Adrenal gland (tissue), 12 donors: ENCODE results near the gene SPEF1. TPM values are rescaled to one million over a fixed set of nuclear protein-coding genes. Genes with fewer than 3 reads are reported as not detected.

Experiments used
- DNase-seq, 7 donors: peaks; one replicate each; pipeline ENCODE4 v3.0.0-alpha.2; 2019 to 2020
- H3K27ac ChIP-seq, 5 donors: fragments of 200-600 bp; sonication (generic) in 4 of 5; 1 replicate in 3 of 5; 2 replicates in 2 of 5; pipeline versions ENCODE4 v1.5.1 to v1.8.0; 2016 to 2020; ENCODE audit warnings: mild to moderate bottlenecking in 1 of 5
- H3K27me3 ChIP-seq: fragments of 200-600 bp; 2 replicates; pipeline ENCODE4 v1.8.0; 2021
- H3K36me3 ChIP-seq, 2 donors: fragments of 200-600 bp; replicated peaks in 1 of 2; 1 replicate in 1 of 2; 2 replicates in 1 of 2; pipeline versions ENCODE4 v1.5.1 to v1.8.0; 2018 to 2022
- H3K4me1 ChIP-seq, 2 donors: fragments of 200-600 bp; replicated peaks in 1 of 2; 1 replicate in 1 of 2; 2 replicates in 1 of 2; pipeline versions ENCODE4 v1.5.1 to v1.8.0; 2018 to 2021
- H3K4me3 ChIP-seq, 4 donors: fragments of 200-600 bp; sonication (generic) in 3 of 4; one replicate each; pipeline ENCODE4 v1.5.1; 2016 to 2018
- H3K9me3 ChIP-seq, 3 donors: fragments of 200-600 bp; sonication (generic) in 1 of 3; replicated peaks in 1 of 3; 1 replicate in 2 of 3; 2 replicates in 1 of 3; pipeline versions ENCODE4 v1.5.1 to v1.8.0; 2016 to 2021
- CTCF ChIP-seq, 6 experiments: fragments of 450-650 bp in 4 of 6; fragments of 200-600 bp in 2 of 6; sonication (generic) in 1 of 6; IDR thresholded peaks; 1 replicate in 5 of 6; 2 replicates in 1 of 6; pipeline versions ENCODE4 v1.5.1 to v1.8.0; 2016 to 2021; ENCODE audit warnings: antibody characterized with exemption in 6 of 6, mild to moderate bottlenecking in 2 of 6, moderate library complexity in 1 of 6
- POLR2A ChIP-seq, 2 donors: fragments of 450-650 bp; IDR thresholded peaks; one replicate each; pipeline ENCODE4 v1.6.1; 2017; ENCODE audit warnings: antibody characterized with exemption in 2 of 2, mild to moderate bottlenecking in 2 of 2, moderate library complexity in 1 of 2
- whole genome bisulfite sequencing, 4 donors: extraction: QIAGEN DNeasy Blood & Tissue Kit in 2 of 4; methylation state at CpG; one replicate each; pipeline versions ENCODE4 v1.1.5 to v1.1.7; 2013 to 2017; 5-methylcytosine and 5-hydroxymethylcytosine counted together
- intact Hi-C, 2 donors: fragments of 100-400 bp; cut with DNase I; formaldehyde crosslinking; loops; one replicate each; pipeline versions ENCODE4 v1.14.1 to v1.15.0; 2022 to 2023
- polyA plus RNA-seq, 3 donors: library from polyadenylated mRNA; stranded (reverse); fragments of 200-250 nt in 2 of 3; fragments of 350-450 nt in 1 of 3; fragmentation: Illumina TruSeq in 1 of 3; extraction: RNeasy Lipid Tissue Mini Kit (QIAGEN cat#74804) in 1 of 3; gene quantifications; one replicate each; pipeline ENCODE4 v1.2.3, GENCODE V29; 2013 to 2014
- total RNA-seq, 9 donors: library from RNA; depleted of rRNA in 4 of 9; stranded (reverse); fragments of >200 nt in 4 of 9; fragments of 120-200 nt in 1 of 9; fragmentation: NEBNext Ultra II Directional in 1 of 9; extraction: Animal tissue kit (Norgen Biotek cat#: 25700) in 1 of 9; gene quantifications; one replicate each; pipeline versions ENCODE4 v1.1.0 to v1.2.4, GENCODE V29; 2013 to 2023
- donor health status: healthy with polysubstance abuse.
- donor health status: Bipolar disorder and iron deficiency.
- donor health status: DM: yes; HTN: yes; CAD: no.
- donor health status: DM: no; HTN: no; CAD: no.
- donor health status: DM: no; HTN: no; CAD: no.
- donor health status: DM: yes; HTN: yes; CAD: no.

SPEF1 gene
- total and polyA plus RNA-seq, 12 donors, result 0.14 to 1.4 (median 0.38) TPM; not detected in 2

- TF ChIP-seq CTCF (IDR thresholded peaks at IDR 0.05), result no peak
- no peaks in the 10 kb centered on the region for H3K9me3 ChIP-seq
- H3K4me3 ChIP-seq, result no peak overlapping the region
- no peak for DNase-seq
- peaks cover 20 to 28% of the 10 kb centered on the region in 2 donors for H3K4me1 ChIP-seq
- no peak overlapping the region for H3K27ac ChIP-seq
- intact Hi-C loops, result no loop called here
- no peaks in the 10 kb centered on the region for H3K27me3 ChIP-seq
- peaks cover 0 to 46% of the 10 kb centered on the region in 2 donors for H3K36me3 ChIP-seq
- 86 to 92% (median 88%) methylated on average over 11 of the region's 11 CpGs for WGBS, 4 donors
Observed at GRCh38 chr20:3802524-3803239, 21.4 kb upstream of the SPEF1 start.

GRCh38 chr20:3801846-3802245, 20.6 kb upstream of the SPEF1 start:
- Histone ChIP-seq H3K36me3 (peaks cover 0 to 46% of the 10 kb centered on the region in 2 donors), H3K4me1 (peaks cover 12 to 28% of the 10 kb centered on the region in 2 donors)
- 92 to 96% (median 95%) methylated on average over 11 to 13 of the region's 13 CpGs for WGBS, 4 donors

GRCh38 chr20:3801299-3801698, 20.1 kb upstream of the SPEF1 start:
- DNase-seq, result no peak
- Histone ChIP-seq H3K36me3 (peaks cover 0 to 46% of the 10 kb centered on the region in 2 donors), H3K9me3 (no peaks in the 10 kb centered on the region), H3K27me3 (no peaks in the 10 kb centered on the region), H3K27ac (no peak overlapping the region), H3K4me1 (peaks cover 6 to 28% of the 10 kb centered on the region in 2 donors), H3K4me3 (no peak overlapping the region)
- WGBS, 4 donors, result 95 to 100% (median 96%) methylated on average over 4 of the region's 4 CpGs
- no peak for TF ChIP-seq POLR2A (IDR thresholded peaks at IDR 0.05)
- intact Hi-C loops, result no loop called here

More at GRCh38 chr20:3801846-3802245, 20.6 kb upstream of the SPEF1 start:
- no peak overlapping the region for H3K4me3 ChIP-seq
- no peaks in the 10 kb centered on the region for H3K9me3 ChIP-seq
- no peak overlapping the region for H3K27ac ChIP-seq
- no peaks in the 10 kb centered on the region for H3K27me3 ChIP-seq
- intact Hi-C loops, result no loop called here
- DNase-seq, result peak in 1 of 7 donors; percentile 21
- TF ChIP-seq CTCF (IDR thresholded peaks at IDR 0.05) (no peak), POLR2A (IDR thresholded peaks at IDR 0.05) (no peak)

- 87 to 96% (median 94%) methylated on average over 8 of the region's 8 CpGs for WGBS, 4 donors
- Histone ChIP-seq H3K27me3 (no peaks in the 10 kb centered on the region), H3K4me3 (no peak overlapping the region), H3K4me1 (peaks cover 2 to 24% of the 10 kb centered on the region in 2 donors), H3K9me3 (no peaks in the 10 kb centered on the region), H3K36me3 (peaks cover 0 to 46% of the 10 kb centered on the region in 2 donors), H3K27ac (no peak overlapping the region)
- TF ChIP-seq CTCF (IDR thresholded peaks at IDR 0.05), result no peak
- no peak for TF ChIP-seq POLR2A (IDR thresholded peaks at IDR 0.05)
- intact Hi-C loops, result no loop called here
- no peak for DNase-seq
Observed at GRCh38 chr20:3800878-3801260, 19.6 kb upstream of the SPEF1 start.
